ENCODE results near the gene DAGLA.

The DAGLA gene

GRCh38 chr11:61701242-61701886 lies 21.2 kb downstream of the DAGLA start:
- Mint-ChIP-seq H3K9me3 (no peaks in the 10 kb centered on the region), H3K27ac (no peak overlapping the region), H3K27me3 (peaks cover 19% of the 10 kb centered on the region), H3K4me3 (no peak overlapping the region), H3K4me1 (peaks cover 7% of the 10 kb centered on the region), H3K36me3 (no peaks in the 10 kb centered on the region)
- DNase-seq (ENCODE audit: low spot score in 2 of 2) = no peak
- no peak for ATAC-seq (ENCODE audit: low read depth)

- Mint-ChIP-seq H3K27me3 (peaks cover 20% of the 10 kb centered on the region), H3K36me3 (no peaks in the 10 kb centered on the region), H3K4me3 (no peak overlapping the region), H3K27ac (no peak overlapping the region), H3K4me1 (peaks cover 7% of the 10 kb centered on the region), H3K9me3 (no peaks in the 10 kb centered on the region)
- ATAC-seq (ENCODE audit: low read depth) (no peak), DNase-seq (ENCODE audit: low spot score in 2 of 2) (no peak)
Measured at GRCh38 chr11:61702701-61703312, 22.6 kb downstream of the DAGLA start.

GRCh38 chr11:61704838-61705237 lies 24.6 kb downstream of the DAGLA start:
- H3K4me1 Mint-ChIP-seq = peaks cover 7% of the 10 kb centered on the region
- no peaks in the 10 kb centered on the region for H3K36me3 Mint-ChIP-seq
- H3K9me3 Mint-ChIP-seq = no peaks in the 10 kb centered on the region
- DNase-seq (ENCODE audit: low spot score in 2 of 2) = no peak
- no peak for ATAC-seq (ENCODE audit: low read depth)
- peaks cover 20% of the 10 kb centered on the region for H3K27me3 Mint-ChIP-seq
- H3K4me3 Mint-ChIP-seq = no peak overlapping the region
- H3K27ac Mint-ChIP-seq = no peak overlapping the region

- ATAC-seq (ENCODE audit: low read depth) = no peak
- Mint-ChIP-seq H3K27me3 (peaks cover 22% of the 10 kb centered on the region), H3K4me1 (peaks cover 7% of the 10 kb centered on the region), H3K9me3 (no peaks in the 10 kb centered on the region), H3K36me3 (no peaks in the 10 kb centered on the region), H3K4me3 (no peak overlapping the region), H3K27ac (no peak overlapping the region)
- no peak for DNase-seq (ENCODE audit: low spot score in 2 of 2)
Measured at GRCh38 chr11:61706452-61707400, 26.5 kb downstream of the DAGLA start.

- H3K27ac Mint-ChIP-seq = no peak overlapping the region
- H3K36me3 Mint-ChIP-seq = no peaks in the 10 kb centered on the region
- DNase-seq (ENCODE audit: low spot score in 2 of 2) (no peak), ATAC-seq (ENCODE audit: low read depth) (no peak)
- peaks cover 7% of the 10 kb centered on the region for H3K4me1 Mint-ChIP-seq
- peaks cover 21% of the 10 kb centered on the region for H3K27me3 Mint-ChIP-seq
- no peak overlapping the region for H3K4me3 Mint-ChIP-seq
- H3K9me3 Mint-ChIP-seq = no peaks in the 10 kb centered on the region
Measured at GRCh38 chr11:61707574-61707973, 27.4 kb downstream of the DAGLA start.

DNA sequence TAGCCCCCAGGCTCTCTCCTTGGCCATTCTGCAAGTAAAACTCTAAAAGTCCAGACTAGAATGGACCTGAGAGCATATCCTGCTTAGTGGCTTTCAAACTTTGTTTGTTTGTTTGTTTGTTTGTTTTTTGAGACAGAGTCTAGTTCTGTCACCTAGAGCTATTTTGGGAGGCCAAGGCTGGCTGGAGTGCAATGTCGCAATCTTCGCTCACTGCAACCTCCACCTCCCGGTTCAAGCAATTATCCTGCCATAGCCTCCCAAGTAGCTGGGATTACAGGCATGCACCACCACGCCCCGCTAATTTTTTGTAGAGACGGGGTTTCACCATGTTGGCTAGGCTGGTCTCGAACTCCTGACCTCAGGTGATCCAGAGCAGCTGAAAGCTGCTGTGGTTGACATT lies 28.9 kb downstream of the DAGLA start:
- no peak for DNase-seq (ENCODE audit: low spot score in 2 of 2)
- no peaks in the 10 kb centered on the region for H3K9me3 Mint-ChIP-seq
- H3K27ac Mint-ChIP-seq = no peak overlapping the region
- no peak overlapping the region for H3K4me3 Mint-ChIP-seq
- no peak for ATAC-seq (ENCODE audit: low read depth)
- H3K36me3 Mint-ChIP-seq = no peaks in the 10 kb centered on the region
- no peaks in the 10 kb centered on the region for H3K4me1 Mint-ChIP-seq
- peaks cover 13% of the 10 kb centered on the region for H3K27me3 Mint-ChIP-seq

DNA sequence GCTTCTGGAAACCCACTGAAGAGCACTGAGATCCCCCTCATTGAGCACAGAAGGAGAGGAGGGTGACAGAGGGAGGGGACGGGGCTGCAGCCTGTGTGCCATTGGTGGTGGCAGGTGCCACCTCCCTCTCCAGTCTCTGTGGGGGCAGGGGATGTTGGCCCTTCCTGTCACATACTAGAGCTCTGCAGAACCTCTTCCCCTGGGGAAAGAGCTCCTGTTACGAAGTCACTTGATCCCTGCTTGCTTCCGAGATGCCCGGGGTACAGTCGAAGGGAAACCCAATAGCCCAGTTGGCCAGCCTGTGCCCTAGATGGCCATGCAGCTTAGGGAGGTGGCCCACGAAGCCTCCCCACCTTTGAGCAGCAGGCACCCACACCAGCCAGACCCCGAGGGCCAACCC lies 29.4 kb downstream of the DAGLA start:
- no peak overlapping the region for H3K27ac Mint-ChIP-seq
- H3K9me3 Mint-ChIP-seq = no peaks in the 10 kb centered on the region
- no peaks in the 10 kb centered on the region for H3K4me1 Mint-ChIP-seq
- ATAC-seq (ENCODE audit: low read depth) (no peak), DNase-seq (ENCODE audit: low spot score in 2 of 2) (no peak)
- H3K4me3 Mint-ChIP-seq = no peak overlapping the region
- no peaks in the 10 kb centered on the region for H3K36me3 Mint-ChIP-seq
- peaks cover 12% of the 10 kb centered on the region for H3K27me3 Mint-ChIP-seq

DNA sequence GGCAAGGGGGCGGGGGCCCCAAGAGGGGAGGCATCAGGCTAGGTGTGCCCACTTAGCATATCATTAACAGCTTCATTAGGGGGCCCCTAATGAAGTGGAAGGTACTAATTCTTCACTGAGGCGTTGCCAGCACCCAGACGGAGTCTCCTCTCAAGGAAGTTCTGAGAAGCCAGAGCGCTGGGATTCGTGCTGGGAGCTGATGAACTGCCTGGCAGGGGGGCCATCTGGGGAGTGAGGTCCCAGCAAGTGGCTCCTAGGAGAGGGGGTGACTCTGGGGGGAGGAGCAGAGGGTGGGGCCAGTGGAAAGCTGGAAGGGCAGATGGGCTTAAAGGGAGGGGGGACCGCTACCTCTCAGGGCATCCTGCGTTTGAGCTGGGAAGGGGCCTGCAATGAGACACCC lies 29.8 kb downstream of the DAGLA start:
- no peaks in the 10 kb centered on the region for H3K9me3 Mint-ChIP-seq
- H3K4me1 Mint-ChIP-seq = no peaks in the 10 kb centered on the region
- no peaks in the 10 kb centered on the region for H3K36me3 Mint-ChIP-seq

GRCh38 chr11:61711037-61711436 lies 30.8 kb downstream of the DAGLA start:
- DNase-seq (ENCODE audit: low spot score in 2 of 2) = no peak
- no peaks in the 10 kb centered on the region for H3K36me3 Mint-ChIP-seq
- H3K9me3 Mint-ChIP-seq = no peaks in the 10 kb centered on the region
- no peaks in the 10 kb centered on the region for H3K4me1 Mint-ChIP-seq
- H3K27ac Mint-ChIP-seq = no peak overlapping the region
- ATAC-seq (ENCODE audit: low read depth) = no peak
- H3K27me3 Mint-ChIP-seq = peaks cover 11% of the 10 kb centered on the region
- H3K4me3 Mint-ChIP-seq = no peak overlapping the region

More for the DNA sequence above, 29.8 kb downstream of the DAGLA start:
- Mint-ChIP-seq H3K4me3 (no peak overlapping the region), H3K27ac (no peak overlapping the region), H3K27me3 (peaks cover 15% of the 10 kb centered on the region)
- ATAC-seq (ENCODE audit: low read depth) (no peak), DNase-seq (ENCODE audit: low spot score in 2 of 2) (no peak)

DNA sequence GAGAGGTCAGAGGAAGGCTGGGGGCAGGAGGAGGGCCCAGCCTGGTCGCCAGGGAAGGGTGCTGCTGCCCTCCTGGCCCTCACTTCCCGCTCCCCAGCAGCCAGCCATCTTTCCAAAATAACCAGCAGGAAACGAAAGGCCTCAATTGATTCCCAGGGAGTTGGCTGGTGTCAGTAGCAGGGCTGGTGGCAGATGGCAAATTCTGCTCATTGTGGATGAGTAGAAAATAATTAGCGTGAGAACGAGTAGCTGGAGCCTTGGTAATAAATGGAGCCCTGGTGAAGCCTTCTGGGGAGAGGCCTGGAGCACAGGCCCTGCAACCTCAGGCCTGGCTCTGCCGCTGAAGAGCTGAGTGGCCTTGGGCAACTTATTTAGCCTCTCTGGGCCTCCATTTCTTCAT lies 31.3 kb downstream of the DAGLA start:
- H3K36me3 Mint-ChIP-seq = no peaks in the 10 kb centered on the region
- no peak overlapping the region for H3K27ac Mint-ChIP-seq
- ATAC-seq (ENCODE audit: low read depth) (no peak), DNase-seq (ENCODE audit: low spot score in 2 of 2) (no peak)
- no peaks in the 10 kb centered on the region for H3K4me1 Mint-ChIP-seq
- H3K4me3 Mint-ChIP-seq = no peak overlapping the region
- peaks cover 14% of the 10 kb centered on the region for H3K27me3 Mint-ChIP-seq
- H3K9me3 Mint-ChIP-seq = no peaks in the 10 kb centered on the region

GRCh38 chr11:61712314-61712713 lies 32.1 kb downstream of the DAGLA start:
- H3K36me3 Mint-ChIP-seq = no peaks in the 10 kb centered on the region
- H3K4me1 Mint-ChIP-seq = no peaks in the 10 kb centered on the region
- H3K4me3 Mint-ChIP-seq = no peak overlapping the region
- ATAC-seq (ENCODE audit: low read depth) = no peak
- H3K27ac Mint-ChIP-seq = no peak overlapping the region
- peaks cover 13% of the 10 kb centered on the region for H3K27me3 Mint-ChIP-seq
- DNase-seq (ENCODE audit: low spot score in 2 of 2) = no peak
- H3K9me3 Mint-ChIP-seq = no peaks in the 10 kb centered on the region

DNA sequence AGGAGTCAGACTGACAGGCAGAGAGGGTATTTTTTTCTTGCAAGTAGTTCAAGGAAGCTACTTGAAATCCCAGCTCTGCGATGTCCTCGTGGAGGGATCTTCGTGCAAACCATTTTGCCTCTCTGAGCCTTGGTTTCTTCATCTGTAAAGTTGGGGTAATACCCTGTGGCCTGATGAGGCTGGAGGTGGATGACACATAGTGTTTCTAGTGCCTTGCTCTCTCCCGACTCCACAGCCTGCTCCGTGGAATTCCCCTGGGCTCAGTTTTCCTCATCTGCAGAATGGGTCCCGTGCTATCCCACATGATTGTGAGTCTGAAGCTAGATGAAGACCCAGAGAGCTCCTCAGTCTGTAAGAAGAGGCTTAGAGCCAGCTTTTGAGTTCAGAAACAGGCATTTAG lies 32.7 kb downstream of the DAGLA start:
- ATAC-seq (ENCODE audit: low read depth) = no peak
- no peak for DNase-seq (ENCODE audit: low spot score in 2 of 2)
- H3K27ac Mint-ChIP-seq = no peak overlapping the region
- H3K27me3 Mint-ChIP-seq = peaks cover 12% of the 10 kb centered on the region
- no peak overlapping the region for H3K4me3 Mint-ChIP-seq
- H3K36me3 Mint-ChIP-seq = no peaks in the 10 kb centered on the region
- no peaks in the 10 kb centered on the region for H3K4me1 Mint-ChIP-seq
- no peaks in the 10 kb centered on the region for H3K9me3 Mint-ChIP-seq

DNA sequence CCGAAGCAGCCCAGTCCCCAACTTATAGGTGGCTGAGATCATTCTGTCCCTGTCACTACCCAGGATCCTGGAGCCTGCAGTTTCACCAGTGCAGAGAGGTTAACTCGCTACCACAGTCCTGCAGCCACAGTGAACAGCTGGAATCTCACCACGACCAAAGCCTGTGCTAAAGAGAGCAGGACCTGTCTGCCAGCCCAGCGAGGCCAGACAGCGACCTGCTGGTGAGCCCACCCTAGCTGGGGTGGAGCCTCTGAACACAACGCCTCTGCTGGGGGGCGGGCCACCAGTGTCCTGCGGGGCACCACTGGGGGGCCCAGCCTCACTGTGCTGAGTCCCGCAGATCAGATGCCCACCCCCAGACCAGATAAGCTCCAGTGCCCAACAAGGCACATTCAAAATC lies 33.3 kb downstream of the DAGLA start:
- Mint-ChIP-seq H3K36me3 (no peaks in the 10 kb centered on the region), H3K27me3 (peaks cover 13% of the 10 kb centered on the region), H3K27ac (no peak overlapping the region), H3K4me1 (peaks cover under 1% of the 10 kb centered on the region), H3K4me3 (no peak overlapping the region), H3K9me3 (no peaks in the 10 kb centered on the region)
- ATAC-seq (ENCODE audit: low read depth) = no peak
- no peak for DNase-seq (ENCODE audit: low spot score in 2 of 2)

DNA sequence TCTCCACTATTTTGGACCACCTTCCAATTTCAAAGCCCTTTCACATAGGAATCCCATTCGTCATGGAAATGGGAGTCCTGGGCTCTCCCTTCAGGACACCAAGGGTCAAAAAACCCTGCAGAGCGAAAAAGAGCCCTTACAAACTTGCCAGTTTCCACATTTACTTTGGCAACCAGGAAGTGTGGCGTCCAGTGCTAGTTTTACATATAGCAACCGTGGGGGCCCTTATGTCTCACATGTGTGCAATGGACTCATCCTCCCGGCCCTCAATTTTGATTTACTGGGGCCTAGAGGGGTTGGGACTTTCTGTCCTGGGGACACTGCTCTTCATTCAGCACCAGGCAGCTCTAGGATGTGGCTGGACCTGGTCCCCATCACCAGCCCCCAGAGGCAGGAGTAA lies 33.7 kb downstream of the DAGLA start:
- peaks cover 2% of the 10 kb centered on the region for H3K4me1 Mint-ChIP-seq
- DNase-seq (ENCODE audit: low spot score in 2 of 2) (no peak), ATAC-seq (ENCODE audit: low read depth) (no peak)
- no peak overlapping the region for H3K4me3 Mint-ChIP-seq
- H3K9me3 Mint-ChIP-seq = no peaks in the 10 kb centered on the region
- H3K27me3 Mint-ChIP-seq = peaks cover 14% of the 10 kb centered on the region
- H3K27ac Mint-ChIP-seq = no peak overlapping the region
- no peaks in the 10 kb centered on the region for H3K36me3 Mint-ChIP-seq
